Testis (tissue), 2 donors: ENCODE results near the gene EXOC4.

Experiments
- POLR2A ChIP-seq: fragments of 450-650 bp; IDR thresholded peaks from one replicate; pipeline ENCODE4 v1.6.1; 2017; ENCODE audit warnings: antibody characterized with exemption, mild to moderate bottlenecking, moderate library complexity
- TF ChIP-seq, protein P1 (sequence below), 3 experiments: fragments of 450-650 bp in 2 of 3; fragments of 200-600 bp in 1 of 3; sonication (generic) in 1 of 3; IDR thresholded peaks; one replicate each; pipeline ENCODE4 v1.5.1; 2016 to 2019; ENCODE audit warnings: antibody characterized with exemption in 3 of 3, mild to moderate bottlenecking in 2 of 3, moderate library complexity in 1 of 3

DNA sequence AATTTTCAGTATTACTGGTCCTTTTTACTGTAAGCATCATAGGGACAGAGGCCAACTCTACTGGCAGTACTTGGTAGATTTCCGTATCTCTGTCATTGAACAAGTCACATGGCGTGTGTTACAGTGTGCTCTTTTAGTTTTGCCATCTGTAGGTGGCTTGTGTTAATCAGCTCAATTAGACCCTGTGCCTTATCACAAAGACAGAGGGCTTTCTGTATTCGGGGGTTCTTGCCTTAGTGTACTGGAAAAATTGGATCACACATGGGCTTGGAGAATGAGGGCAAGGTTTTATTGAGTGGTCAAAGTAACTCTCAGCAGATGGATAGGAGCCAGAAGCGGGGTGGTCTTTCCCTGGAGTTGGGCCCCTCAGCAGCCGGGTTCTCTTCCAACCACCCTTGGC, 853.0 kb downstream of the EXOC4 start:
- no peak for TF ChIP-seq POLR2A
- TF ChIP-seq, protein P1, sequence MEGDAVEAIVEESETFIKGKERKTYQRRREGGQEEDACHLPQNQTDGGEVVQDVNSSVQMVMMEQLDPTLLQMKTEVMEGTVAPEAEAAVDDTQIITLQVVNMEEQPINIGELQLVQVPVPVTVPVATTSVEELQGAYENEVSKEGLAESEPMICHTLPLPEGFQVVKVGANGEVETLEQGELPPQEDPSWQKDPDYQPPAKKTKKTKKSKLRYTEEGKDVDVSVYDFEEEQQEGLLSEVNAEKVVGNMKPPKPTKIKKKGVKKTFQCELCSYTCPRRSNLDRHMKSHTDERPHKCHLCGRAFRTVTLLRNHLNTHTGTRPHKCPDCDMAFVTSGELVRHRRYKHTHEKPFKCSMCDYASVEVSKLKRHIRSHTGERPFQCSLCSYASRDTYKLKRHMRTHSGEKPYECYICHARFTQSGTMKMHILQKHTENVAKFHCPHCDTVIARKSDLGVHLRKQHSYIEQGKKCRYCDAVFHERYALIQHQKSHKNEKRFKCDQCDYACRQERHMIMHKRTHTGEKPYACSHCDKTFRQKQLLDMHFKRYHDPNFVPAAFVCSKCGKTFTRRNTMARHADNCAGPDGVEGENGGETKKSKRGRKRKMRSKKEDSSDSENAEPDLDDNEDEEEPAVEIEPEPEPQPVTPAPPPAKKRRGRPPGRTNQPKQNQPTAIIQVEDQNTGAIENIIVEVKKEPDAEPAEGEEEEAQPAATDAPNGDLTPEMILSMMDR (IDR thresholded peaks at IDR 0.05) = no peak
